ENCODE measurements around the gene LRRC38. TPM values are rescaled to one million over a fixed set of nuclear protein-coding genes. Genes with fewer than 3 reads are reported as not detected.

LRRC38 gene
- total and polyA plus RNA-seq, 2 of the 8 experiments (the other 6 are each of a cell fraction or from before 2014, with no cell fraction given), result 0.17 to 0.63 TPM

GRCh38 chr1:13507075-13507474, 6.7 kb downstream of the LRRC38 start (continued):
- TF ChIP-seq POLR2AphosphoS5 (IDR thresholded peaks at IDR 0.05; ENCODE audit: low read depth, low read length), result no peak
